Measurements from ENCODE around the gene ZSCAN12.
A peak's percentile ranks its signal among the peaks of the same experiment; 100 is the strongest.

The ZSCAN12 gene

GRCh38 chr6:28343898-28344677 is 55.5 kb downstream of the ZSCAN12 start:
- TF ChIP-seq CTCF (conservative IDR thresholded peaks at IDR 0.05; ENCODE audit: low read length) = no peak
- no peak for DNase-seq (ENCODE audit: low read depth)
- no peak overlapping the region for H3K4me3 ChIP-seq (ENCODE audit: low read length)

- no peak for TF ChIP-seq CTCF (conservative IDR thresholded peaks at IDR 0.05; ENCODE audit: low read length)
- no peak for DNase-seq (ENCODE audit: low read depth)
Measured at GRCh38 chr6:28340310-28341095, 59.0 kb downstream of the ZSCAN12 start.

GRCh38 chr6:28337121-28337520 is 62.4 kb downstream of the ZSCAN12 start:
- no peak overlapping the region; the same call in 1 of the 2 replicates for H3K4me3 ChIP-seq (ENCODE audit: low read length)
- TF ChIP-seq CTCF (conservative IDR thresholded peaks at IDR 0.05; ENCODE audit: low read length) = no peak
- DNase-seq (ENCODE audit: low read depth) = no peak

More at GRCh38 chr6:28340310-28341095, 59.0 kb downstream of the ZSCAN12 start:
- no peak overlapping the region for H3K4me3 ChIP-seq (ENCODE audit: low read length)

- H3K4me3 ChIP-seq (ENCODE audit: low read length) = peak overlapping the region; percentile 86
- DNase-seq (ENCODE audit: low read depth) = peak; percentile 17
Measured at GRCh38 chr6:28336284-28337120, 63.0 kb downstream of the ZSCAN12 start.

GRCh38 chr6:28335564-28336283 is 63.8 kb downstream of the ZSCAN12 start, which contains the start of gene ZSCAN31:
Gene ZSCAN31 (minus strand): TSS chr6:28336148. CDS start chr6:28329683, 6,465 bp downstream.
- TF ChIP-seq CTCF (conservative IDR thresholded peaks at IDR 0.05; ENCODE audit: low read length) = no peak
- DNase-seq (ENCODE audit: low read depth) = peak; percentile 95
- H3K4me3 ChIP-seq (ENCODE audit: low read length) = peak within 1 kb of the TSS; percentile 86

More at GRCh38 chr6:28336284-28337120, 63.0 kb downstream of the ZSCAN12 start:
- no peak for TF ChIP-seq CTCF (conservative IDR thresholded peaks at IDR 0.05; ENCODE audit: low read length)

- peak overlapping the region; percentile 86 for H3K4me3 ChIP-seq (ENCODE audit: low read length)
- no peak for TF ChIP-seq CTCF (conservative IDR thresholded peaks at IDR 0.05; ENCODE audit: low read length)
- no peak for DNase-seq (ENCODE audit: low read depth)
Measured at GRCh38 chr6:28335040-28335563, 64.4 kb downstream of the ZSCAN12 start.
